Mesenchymal stem cell (in vitro differentiated cells and primary cell): ENCODE data around the gene PRSS33.

Experiments
- DNase-seq: peaks from one replicate; pipeline ENCODE4 v3.0.0-alpha.2; 2013
- H2AFZ ChIP-seq: one replicate; pipeline ENCODE4 v1.6.1; 2013; ENCODE audit warnings: low read depth, mild to moderate bottlenecking, control low read depth, inconsistent platforms, low read length, moderate library complexity
- H2AK5ac ChIP-seq: 2 replicates; pipeline ENCODE4 v1.6.1; 2013; ENCODE audit warnings: low read length, moderate library complexity, mild to moderate bottlenecking, inconsistent platforms; ENCODE audit not compliant: severe bottlenecking
- H2BK120ac ChIP-seq: one replicate; pipeline ENCODE4 v1.6.1; 2013; ENCODE audit warnings: low read depth, mild to moderate bottlenecking, inconsistent platforms, low read length, moderate library complexity
- H2BK12ac ChIP-seq, 2 experiments: one replicate each; pipeline ENCODE4 v1.6.1; 2013; ENCODE audit warnings: inconsistent platforms in 2 of 2, low read length in 2 of 2, mild to moderate bottlenecking in 2 of 2, moderate library complexity in 2 of 2, control low read depth in 1 of 2
- H2BK15ac ChIP-seq: one replicate; pipeline ENCODE4 v1.6.1; 2013; ENCODE audit warnings: mild to moderate bottlenecking, low read depth, inconsistent platforms; ENCODE audit not compliant: poor library complexity, severe bottlenecking
- H2BK5ac ChIP-seq: 2 replicates; pipeline ENCODE4 v1.6.1; 2013; ENCODE audit warnings: low read depth, mild to moderate bottlenecking, low read length, control low read depth, inconsistent platforms; ENCODE audit not compliant: poor library complexity, severe bottlenecking
- H3K14ac ChIP-seq, 2 experiments: one replicate each; pipeline ENCODE4 v1.6.1; 2013; ENCODE audit warnings: inconsistent platforms in 2 of 2, low read length in 2 of 2, control low read depth in 1 of 2, mild to moderate bottlenecking in 1 of 2, moderate library complexity in 1 of 2
- H3K18ac ChIP-seq, 2 experiments: one replicate each; pipeline ENCODE4 v1.6.1; 2013; ENCODE audit warnings: inconsistent platforms in 2 of 2, low read length in 2 of 2, control low read depth in 1 of 2, low read depth in 1 of 2, mild to moderate bottlenecking in 1 of 2
- H3K23ac ChIP-seq, 2 experiments: one replicate each; pipeline ENCODE4 v1.6.1; 2013; ENCODE audit warnings: inconsistent platforms in 2 of 2, low read length in 2 of 2, mild to moderate bottlenecking in 2 of 2, moderate library complexity in 2 of 2, control low read depth in 1 of 2
- H3K27ac ChIP-seq: 2 replicates; pipeline ENCODE4 v1.5.1; 2013; ENCODE audit warnings: mild to moderate bottlenecking, moderate library complexity, low read length, control low read depth, inconsistent platforms; ENCODE audit not compliant: poor library complexity, severe bottlenecking
- H3K27me3 ChIP-seq, 2 experiments: 2 replicates each; pipeline versions ENCODE4 v1.6.1 to v1.7.0; 2013; ENCODE audit warnings: low read length in 2 of 2, mild to moderate bottlenecking in 2 of 2, moderate library complexity in 2 of 2, control low read depth in 1 of 2, inconsistent platforms in 1 of 2; ENCODE audit not compliant: control insufficient read depth in 1 of 2, insufficient read depth in 1 of 2
- H3K36me3 ChIP-seq, 2 experiments: 2 replicates each; pipeline versions ENCODE4 v1.6.1 to v1.7.0; 2013; ENCODE audit warnings: low read length in 2 of 2, control low read depth in 1 of 2, inconsistent platforms in 1 of 2, low read depth in 1 of 2, mild to moderate bottlenecking in 1 of 2; ENCODE audit not compliant: insufficient read depth in 2 of 2, control insufficient read depth in 1 of 2
- H3K4ac ChIP-seq, 2 experiments: one replicate each; pipeline ENCODE4 v1.6.1; 2013; ENCODE audit warnings: inconsistent platforms in 2 of 2, low read length in 2 of 2, mild to moderate bottlenecking in 2 of 2, moderate library complexity in 2 of 2, control low read depth in 1 of 2, low read depth in 1 of 2
- H3K4me1 ChIP-seq: 2 replicates; pipeline ENCODE4 v1.6.1; 2013; ENCODE audit warnings: low read depth, low read length, control low read depth; ENCODE audit not compliant: control insufficient read depth, insufficient read depth
- H3K4me2 ChIP-seq: 2 replicates; pipeline ENCODE4 v1.6.1; 2013; ENCODE audit warnings: low read length, mild to moderate bottlenecking, inconsistent platforms; ENCODE audit not compliant: poor library complexity, severe bottlenecking
- H3K4me3 ChIP-seq, 2 experiments: 2 replicates each; pipeline versions ENCODE4 v1.5.1 to v1.7.0; 2013; ENCODE audit warnings: low read length in 2 of 2, mild to moderate bottlenecking in 2 of 2, control low read depth in 1 of 2, low read depth in 1 of 2; ENCODE audit not compliant: insufficient read depth in 1 of 2
- H3K79me1 ChIP-seq: replicated peaks from 2 replicates; pipeline ENCODE4 v1.6.1; 2013; ENCODE audit warnings: mild to moderate bottlenecking, control low read depth, low read length, inconsistent platforms; ENCODE audit not compliant: poor library complexity, severe bottlenecking
- H3K9ac ChIP-seq: 2 replicates; pipeline ENCODE4 v1.7.0; 2013; ENCODE audit warnings: mild to moderate bottlenecking, low read length, moderate library complexity
- H3K9me3 ChIP-seq: 2 replicates; pipeline ENCODE4 v1.7.0; 2013; ENCODE audit warnings: mild to moderate bottlenecking, low read length; ENCODE audit not compliant: control insufficient read depth
- H4K8ac ChIP-seq: one replicate; pipeline ENCODE4 v1.6.1; 2013; ENCODE audit warnings: inconsistent platforms, mild to moderate bottlenecking, low read length, moderate library complexity
- H4K91ac ChIP-seq: one replicate; pipeline ENCODE4 v1.6.1; 2013; ENCODE audit warnings: mild to moderate bottlenecking, low read length, inconsistent platforms
- WGBS: methylation state at CpG from one replicate; pipeline ENCODE4 v1.1.7; 2013; ENCODE audit warnings: mixed read lengths; 5-methylcytosine and 5-hydroxymethylcytosine counted together

Gene PRSS33

DNA sequence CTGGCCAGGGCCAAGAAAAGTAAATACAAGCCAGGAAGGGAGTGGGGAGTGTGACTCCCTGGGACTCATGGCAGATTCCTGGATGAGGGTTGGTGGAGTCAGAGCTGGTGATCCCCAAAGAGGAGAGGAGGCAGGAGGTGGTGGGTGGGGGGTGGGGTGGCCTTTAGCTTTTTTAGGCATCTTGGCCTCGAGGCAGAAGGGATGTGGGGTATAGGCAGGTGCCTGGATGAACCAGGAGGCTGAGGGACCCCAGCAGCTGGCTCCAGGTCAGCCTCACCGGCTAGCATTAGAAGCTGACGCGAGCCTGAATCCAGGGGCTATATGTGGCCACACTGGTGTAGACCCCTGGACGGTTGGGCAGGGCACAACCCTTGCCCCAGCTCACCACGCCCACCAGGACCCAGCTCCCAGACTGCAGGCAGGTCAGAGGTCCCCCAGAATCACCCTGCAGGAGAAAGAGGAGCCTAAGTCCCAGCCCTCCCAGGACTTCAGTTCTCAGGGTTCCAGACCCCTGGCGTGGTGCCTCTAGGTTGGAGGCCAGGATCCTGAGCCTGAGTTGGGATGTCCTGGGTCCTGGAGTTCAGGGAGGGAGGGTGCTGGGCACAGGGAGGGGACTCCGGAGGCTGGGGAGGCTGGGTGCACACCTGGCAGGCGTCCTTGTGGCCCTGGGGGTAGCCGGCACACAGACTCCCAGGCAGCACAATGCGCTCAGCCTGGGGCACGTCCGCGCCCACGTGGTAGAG is 2.8 kb downstream of the PRSS33 start:
- H3K36me3 ChIP-seq, result no peaks in the 10 kb centered on the region
- H4K8ac ChIP-seq, result no peak overlapping the region
- H3K14ac ChIP-seq, result no peak overlapping the region
- H2BK12ac ChIP-seq, result no peak overlapping the region
- no peak overlapping the region for H2AFZ ChIP-seq
- H3K9me3 ChIP-seq, result no peaks in the 10 kb centered on the region
- no peak overlapping the region for H3K9ac ChIP-seq
- DNase-seq, result no peak
- peaks cover 1% of the 10 kb centered on the region for H3K79me1 ChIP-seq
- H3K4me3 ChIP-seq, result no peak overlapping the region
- WGBS, result 91% methylated on average over 14 of the region's 15 CpGs
- H2AK5ac ChIP-seq, result no peak overlapping the region
- H3K4ac ChIP-seq, result no peak overlapping the region
- H3K27me3 ChIP-seq, result peaks cover 9 to 60% of the 10 kb centered on the region in 2 experiments
- no peak overlapping the region for H2BK5ac ChIP-seq
- no peak overlapping the region for H2BK120ac ChIP-seq
- H3K4me1 ChIP-seq, result peaks cover 2% of the 10 kb centered on the region
- H3K27ac ChIP-seq, result no peak overlapping the region
- no peak overlapping the region for H3K18ac ChIP-seq
- H2BK15ac ChIP-seq, result no peak overlapping the region
- H3K23ac ChIP-seq, result no peak overlapping the region
- no peak overlapping the region for H3K4me2 ChIP-seq
- no peak overlapping the region for H4K91ac ChIP-seq

DNA sequence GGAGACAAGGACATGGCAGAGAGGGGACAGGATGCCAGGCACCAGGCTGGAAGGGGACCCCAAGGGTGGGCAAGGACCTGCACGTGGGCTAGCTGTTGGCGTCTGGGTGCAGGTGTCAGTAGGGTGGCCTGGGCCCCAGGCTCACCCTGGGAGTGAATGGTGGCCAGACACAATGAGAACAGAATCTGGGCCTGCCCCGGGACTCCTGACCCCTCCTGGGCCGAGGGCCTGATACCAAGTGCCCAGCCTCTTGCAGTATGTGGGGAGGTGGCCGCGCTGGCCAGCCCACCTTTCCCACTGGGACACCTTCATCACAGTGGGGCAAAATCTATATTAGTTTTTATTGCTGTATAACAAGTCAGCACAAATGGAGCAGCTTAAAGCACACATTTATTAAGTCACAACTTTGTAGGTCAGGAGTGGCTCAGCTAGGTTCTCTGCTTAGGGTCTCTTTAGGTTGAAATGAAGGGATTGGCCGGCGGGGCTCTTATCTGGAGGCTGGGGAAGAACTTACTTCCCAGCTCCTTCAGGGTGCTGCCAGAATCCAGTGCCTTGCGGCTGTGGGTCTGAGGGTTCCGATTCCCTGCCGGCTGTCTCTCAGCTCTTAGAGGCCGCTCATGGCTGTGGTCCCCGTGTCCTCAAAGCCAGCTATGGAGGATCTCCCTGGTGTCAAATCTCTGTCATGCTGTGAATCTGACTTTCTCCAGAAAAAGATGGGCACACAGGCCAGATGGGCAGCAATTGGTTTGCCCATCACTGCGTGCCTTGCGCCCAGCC is 3.6 kb downstream of the PRSS33 start:
- Histone ChIP-seq H3K4me2 (no peak overlapping the region), H3K36me3 (no peaks in the 10 kb centered on the region), H4K91ac (no peak overlapping the region), H3K18ac (no peak overlapping the region), H3K27me3 (peaks cover 7 to 54% of the 10 kb centered on the region in 2 experiments), H3K4me3 (no peak overlapping the region), H2BK5ac (no peak overlapping the region), H3K27ac (no peak overlapping the region), H2AFZ (no peak overlapping the region), H2BK15ac (peak overlapping the region; percentile 57), H3K9ac (no peak overlapping the region), H3K14ac (no peak overlapping the region), H3K4me1 (peaks cover 6% of the 10 kb centered on the region), H2BK120ac (no peak overlapping the region), H4K8ac (no peak overlapping the region), H3K23ac (no peak overlapping the region), H3K4ac (no peak overlapping the region), H2BK12ac (no peak overlapping the region), H2AK5ac (no peak overlapping the region), H3K79me1 (peaks cover 9% of the 10 kb centered on the region), H3K9me3 (no peaks in the 10 kb centered on the region)
- no peak for DNase-seq
- 87% methylated on average over 15 of the region's 15 CpGs for WGBS

DNA sequence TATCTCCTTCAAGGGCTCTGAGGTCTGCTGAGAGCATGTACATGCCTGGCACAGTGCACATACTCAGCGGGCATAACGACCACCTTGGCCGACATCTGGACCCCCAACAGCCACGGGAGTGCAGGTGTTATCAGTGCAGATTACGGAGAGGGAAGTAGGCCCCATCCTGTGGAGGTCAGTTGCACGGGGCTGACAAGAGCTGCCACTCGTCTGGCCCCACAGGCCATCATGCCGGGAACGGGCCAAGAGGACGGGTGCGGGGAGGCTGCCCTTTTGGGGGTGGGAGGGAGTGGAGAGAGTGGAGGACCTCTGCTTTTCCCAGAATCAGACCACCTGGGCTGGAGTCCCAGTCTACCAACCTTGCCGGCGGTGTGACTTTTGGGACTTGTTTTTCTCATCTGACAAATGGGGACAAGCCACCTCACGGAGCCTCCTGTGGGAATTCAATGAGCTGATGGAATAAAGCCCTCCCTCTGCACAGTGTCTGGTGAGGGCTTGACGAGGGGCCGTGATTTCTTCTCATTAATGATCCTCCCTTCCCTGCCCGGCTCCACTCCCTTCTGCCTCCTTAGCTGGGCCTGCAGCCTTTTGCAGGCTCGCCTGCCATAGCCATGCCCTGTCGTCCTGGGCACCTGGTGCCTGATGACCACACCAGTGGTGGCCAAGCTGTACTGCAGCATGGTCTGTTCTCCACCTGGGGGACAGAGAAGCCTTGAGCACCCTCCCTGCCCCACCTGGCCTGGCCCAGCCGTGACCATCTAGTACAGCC is 4.6 kb downstream of the PRSS33 start:
- H4K8ac ChIP-seq, result no peak overlapping the region
- H4K91ac ChIP-seq, result no peak overlapping the region
- H3K9ac ChIP-seq, result no peak overlapping the region
- no peak overlapping the region for H2BK15ac ChIP-seq
- WGBS, result 88% methylated on average over 20 of the region's 20 CpGs
- H3K27ac ChIP-seq, result no peak overlapping the region
- H3K23ac ChIP-seq, result no peak overlapping the region
- H3K9me3 ChIP-seq, result no peaks in the 10 kb centered on the region
- H2BK120ac ChIP-seq, result no peak overlapping the region
- H2BK12ac ChIP-seq, result no peak overlapping the region
- no peak overlapping the region for H2AFZ ChIP-seq
- no peak overlapping the region for H3K4me3 ChIP-seq
- H3K4me2 ChIP-seq, result no peak overlapping the region
- peaks cover 14% of the 10 kb centered on the region for H3K4me1 ChIP-seq
- H2BK5ac ChIP-seq, result no peak overlapping the region
- H3K27me3 ChIP-seq, result peaks cover 4 to 46% of the 10 kb centered on the region in 2 experiments
- H3K14ac ChIP-seq, result no peak overlapping the region
- no peak overlapping the region for H2AK5ac ChIP-seq
- DNase-seq, result no peak
- no peaks in the 10 kb centered on the region for H3K36me3 ChIP-seq
- H3K79me1 ChIP-seq, result peaks cover 14% of the 10 kb centered on the region
- no peak overlapping the region for H3K18ac ChIP-seq
- no peak overlapping the region for H3K4ac ChIP-seq
